HG02798 (cell line): ENCODE results near the gene TNFRSF8.
A peak's percentile ranks its signal among the peaks of the same experiment; 100 is the strongest.

Experiments used
- ATAC-seq: cut with Tn5 transposase; IDR thresholded peaks from one replicate; pipeline ENCODE4 v1.9.1; 2021; ENCODE audit warnings: mild to moderate bottlenecking; ENCODE audit not compliant: unreplicated experiment, poor library complexity

The TNFRSF8 gene

GRCh38 chr1:12149791-12150175 lies 86.7 kb downstream of the TNFRSF8 start:
- ATAC-seq: no peak

GRCh38 chr1:12150456-12151200 lies 87.5 kb downstream of the TNFRSF8 start:
- ATAC-seq: no peak

- no peak for ATAC-seq
These were observed 88.4 kb downstream of the TNFRSF8 start for GRCh38 chr1:12151465-12151864.

GRCh38 chr1:12152113-12152891 lies 89.2 kb downstream of the TNFRSF8 start:
- ATAC-seq: peak; percentile 71

GRCh38 chr1:12153181-12153785 lies 90.2 kb downstream of the TNFRSF8 start:
- ATAC-seq: no peak

- ATAC-seq: no peak
These were observed 92.2 kb downstream of the TNFRSF8 start for GRCh38 chr1:12155328-12155727.

GRCh38 chr1:12157366-12158231 lies 94.5 kb downstream of the TNFRSF8 start:
- ATAC-seq: peak; percentile 23

- ATAC-seq: no peak
These were observed 95.4 kb downstream of the TNFRSF8 start for GRCh38 chr1:12158357-12159092.

GRCh38 chr1:12159816-12160215 lies 96.7 kb downstream of the TNFRSF8 start:
- ATAC-seq: no peak

- ATAC-seq: no peak
These were observed 98.2 kb downstream of the TNFRSF8 start for GRCh38 chr1:12161324-12161661.

- peak; percentile 74 for ATAC-seq
These were observed 98.8 kb downstream of the TNFRSF8 start for GRCh38 chr1:12161662-12162458.

GRCh38 chr1:12162459-12163137 lies 99.5 kb downstream of the TNFRSF8 start:
- ATAC-seq: no peak

- no peak for ATAC-seq
These were observed 100.1 kb downstream of the TNFRSF8 start for GRCh38 chr1:12163210-12163609.

- ATAC-seq: no peak
These were observed 101.1 kb downstream of the TNFRSF8 start for GRCh38 chr1:12164210-12164609.

GRCh38 chr1:12165342-12165741 lies 102.2 kb downstream of the TNFRSF8 start:
- ATAC-seq: no peak

GRCh38 chr1:12166834-12167492 lies 103.9 kb downstream of the TNFRSF8 start, which contains the start of gene TNFRSF1B:
Gene TNFRSF1B (plus strand): TSS chr1:12166991. CDS start chr1:12167092, 101 bp downstream.
- peak; percentile 55 for ATAC-seq

GRCh38 chr1:12167493-12168429 lies 104.7 kb downstream of the TNFRSF8 start:
- ATAC-seq: peak; percentile 2
